ENCODE data around the gene DCST2. TPM values are rescaled to one million over a fixed set of nuclear protein-coding genes. Genes with fewer than 3 reads are reported as not detected.

DCST2 gene
- total and polyA plus RNA-seq, 9 of the 15 experiments (the other 6 are each of a cell fraction or from before 2014, with no cell fraction given): 0.09 to 0.49 (median 0.11) TPM; not detected in 3

- TF ChIP-seq ZBTB2 (IDR thresholded peaks at IDR 0.05) (peak; percentile 84), MTA1 (IDR thresholded peaks at IDR 0.05; ENCODE audit: borderline replicate concordance) (peak; percentile 87), ZSCAN29 (IDR thresholded peaks at IDR 0.05) (peak; percentile 93), RB1 (IDR thresholded peaks at IDR 0.05; ENCODE audit: low read depth) (peak; percentile 53), CCAR2 (IDR thresholded peaks at IDR 0.05; ENCODE audit: low read depth, low read length) (no peak), ZNF24 (IDR thresholded peaks at IDR 0.05) (0 out of 2 replicates have a peak, but pooled peaks have one; percentile 25), HOMEZ (CRISPR knock-in tag; IDR thresholded peaks at IDR 0.05) (0 out of 2 replicates have a peak, but pooled peaks have one; percentile 18), TSC22D4 (tag; IDR thresholded peaks at IDR 0.05) (no peak), HMG20A (CRISPR knock-in tag; conservative IDR thresholded peaks at IDR 0.05) (no peak), ZNF253 (CRISPR knock-in tag; conservative IDR thresholded peaks at IDR 0.05) (no peak), ZNF140 (CRISPR knock-in tag; IDR thresholded peaks at IDR 0.05) (no peak), RAD21 (CRISPR knock-in tag; conservative IDR thresholded peaks at IDR 0.05 in 1 of 2, IDR thresholded peaks at IDR 0.05 in 1 of 2) (peak; percentile 22 to 23), ZBTB5 (IDR thresholded peaks at IDR 0.05) (no peak), MXD1 (CRISPR knock-in tag; IDR thresholded peaks at IDR 0.05; ENCODE audit: borderline replicate concordance, poor library complexity, severe bottlenecking) (no peak), TSHZ1 (CRISPR knock-in tag; IDR thresholded peaks at IDR 0.05) (0 out of 2 replicates have a peak, but pooled peaks have one; percentile 8), CGGBP1 (CRISPR knock-in tag; IDR thresholded peaks at IDR 0.05) (peak; percentile 44), MEF2D (tag; conservative IDR thresholded peaks at IDR 0.05; ENCODE audit: low read depth) (peak; percentile 54; the same call in 1 of the 2 replicates), CXXC5 (CRISPR knock-in tag; IDR thresholded peaks at IDR 0.05) (peak; percentile 96), RUNX1 (IDR thresholded peaks at IDR 0.05; ENCODE audit: low read depth) (no peak)
These were observed 32.7 kb downstream of the DCST2 start (continued) for GRCh38 chr1:155000726-155001424.

Measured in K562 (cell line).